ENCODE measurements around the gene GMFB.

Gene GMFB

DNA sequence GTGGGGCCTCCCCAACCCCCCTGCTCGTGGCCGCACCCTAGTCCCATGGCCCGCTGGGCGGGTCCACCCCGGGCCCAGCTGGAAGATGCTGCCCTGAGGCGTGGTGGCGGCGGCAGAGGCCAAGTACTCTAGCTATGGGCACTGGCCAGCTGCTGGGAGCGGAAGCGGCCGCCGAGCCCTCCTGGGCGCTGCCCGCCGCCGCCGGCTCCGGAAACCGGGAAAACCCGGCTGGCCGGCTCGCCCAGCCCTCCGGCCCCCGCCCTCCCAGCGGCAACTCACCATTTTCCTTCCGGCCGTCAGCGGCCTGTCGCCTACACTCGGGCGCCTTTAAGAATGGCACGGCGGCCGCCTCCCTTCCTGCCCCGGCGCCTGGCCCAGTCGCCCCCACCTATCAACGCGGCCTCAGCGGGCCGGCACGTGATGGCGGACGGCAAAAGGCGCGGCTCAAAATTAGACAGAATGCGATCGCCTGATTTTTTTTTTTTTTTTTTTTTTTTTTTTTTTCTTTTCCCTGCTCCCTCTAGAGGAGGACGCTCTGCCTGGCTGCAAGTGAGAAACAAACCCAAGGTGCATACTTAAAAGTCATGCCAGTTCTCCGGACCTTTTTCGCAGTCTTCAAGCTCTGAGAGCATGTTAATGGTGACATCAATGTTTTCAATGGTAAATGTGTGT lies at the start of gene GMFB:
GMFB (minus strand) TSS at position 335 of the 672 bp plus-strand sequence; CDS start at position 282, 53 bp downstream.
- peak; percentile 85 for DNase-seq (ENCODE audit: low read depth)

GRCh38 chr14:54538055-54538454 lies 49.3 kb upstream of the GMFB start:
- DNase-seq (ENCODE audit: low read depth): no peak

- no peak for DNase-seq (ENCODE audit: low read depth)
Observed at GRCh38 chr14:54537651-54538050, 48.9 kb upstream of the GMFB start.

GRCh38 chr14:54535646-54536045 lies 46.9 kb upstream of the GMFB start:
- DNase-seq (ENCODE audit: low read depth): no peak

- no peak for DNase-seq (ENCODE audit: low read depth)
Observed at GRCh38 chr14:54535126-54535525, 46.3 kb upstream of the GMFB start.

- no peak for DNase-seq (ENCODE audit: low read depth)
Observed at GRCh38 chr14:54533100-54533499, 44.3 kb upstream of the GMFB start.

- DNase-seq (ENCODE audit: low read depth): no peak
Observed at GRCh38 chr14:54532111-54533012, 43.6 kb upstream of the GMFB start.

GRCh38 chr14:54529811-54530210 lies 41.0 kb upstream of the GMFB start:
- DNase-seq (ENCODE audit: low read depth): no peak

GRCh38 chr14:54528973-54529372 lies 40.2 kb upstream of the GMFB start:
- no peak for DNase-seq (ENCODE audit: low read depth)

DNA sequence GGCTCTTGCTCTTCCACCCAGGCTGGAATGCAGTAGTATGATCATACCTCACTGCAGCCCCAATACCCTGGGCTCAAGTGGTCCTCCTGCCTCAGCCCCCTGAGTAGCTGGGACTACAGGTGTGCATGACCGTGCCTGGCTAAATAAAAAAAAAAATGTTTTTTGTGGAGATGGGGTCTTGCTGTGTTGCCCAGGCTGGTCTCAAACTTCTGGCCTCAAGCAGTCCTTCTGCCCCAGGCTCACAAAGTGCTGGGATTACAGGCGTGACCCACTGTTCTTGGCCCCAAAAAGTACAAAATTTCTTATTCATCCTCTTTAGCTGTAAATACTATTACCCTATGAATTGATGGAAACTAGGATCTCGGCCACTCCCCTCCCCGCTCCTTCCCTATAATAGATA lies 35.6 kb upstream of the GMFB start:
- no peak for DNase-seq (ENCODE audit: low read depth)

GRCh38 chr14:54516709-54517108 lies 27.9 kb upstream of the GMFB start:
- DNase-seq (ENCODE audit: low read depth): no peak

- no peak for DNase-seq (ENCODE audit: low read depth)
Observed at GRCh38 chr14:54515670-54516069, 26.9 kb upstream of the GMFB start.

- DNase-seq (ENCODE audit: low read depth): no peak
Observed at GRCh38 chr14:54512393-54512792, 23.6 kb upstream of the GMFB start.

DNA sequence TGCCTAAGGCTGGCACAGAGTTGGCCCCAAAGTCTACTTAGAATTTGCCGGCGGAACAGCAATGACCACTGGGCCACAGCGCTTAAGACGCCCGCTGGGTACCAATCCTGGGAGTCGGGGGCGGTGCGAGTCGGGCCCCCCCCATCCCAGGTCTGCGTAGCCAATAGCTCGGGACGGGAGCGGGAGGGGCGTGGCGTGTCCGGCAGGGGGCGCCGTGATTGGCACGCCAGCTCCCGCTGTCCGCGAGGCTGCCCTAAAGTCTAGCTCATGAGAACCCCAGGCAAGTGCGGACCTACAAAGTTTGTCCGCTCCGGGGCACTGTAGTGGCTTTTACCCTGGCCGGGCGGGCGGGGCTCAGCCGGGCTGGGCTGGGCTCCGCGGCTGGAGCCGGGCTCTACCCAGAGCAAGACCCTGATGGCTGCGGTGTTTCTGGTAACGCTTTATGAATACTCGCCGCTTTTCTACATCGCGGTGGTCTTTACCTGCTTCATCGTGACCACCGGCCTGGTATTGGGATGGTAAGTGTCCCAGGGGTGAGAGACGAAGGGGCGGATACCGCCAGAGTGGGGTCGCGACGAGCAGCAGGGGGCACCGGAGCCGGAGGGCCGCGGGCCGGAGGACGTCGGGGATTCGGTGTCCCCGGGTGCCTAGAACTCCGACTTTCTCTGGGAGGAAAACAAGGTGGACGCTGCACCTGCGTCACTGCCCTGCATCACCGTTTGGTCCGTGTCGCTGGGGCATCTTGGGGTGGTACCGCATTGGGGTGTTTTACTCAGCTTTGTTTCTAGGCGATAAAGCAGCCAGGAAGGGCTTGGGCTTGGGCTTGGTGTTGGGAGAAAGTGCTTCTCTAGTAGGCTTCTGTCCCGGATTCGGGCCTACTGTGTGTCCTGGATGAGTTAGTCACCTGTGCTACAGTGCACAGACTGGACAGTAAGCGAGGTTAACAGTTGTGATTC lies 21.0 kb upstream of the GMFB start, which contains the start of gene CGRRF1:
CGRRF1 (plus strand) TSS at position 361 of the 956 bp plus-strand sequence; CDS start at position 415, 54 bp downstream.
- peak; percentile 93 for DNase-seq (ENCODE audit: low read depth)

DNA sequence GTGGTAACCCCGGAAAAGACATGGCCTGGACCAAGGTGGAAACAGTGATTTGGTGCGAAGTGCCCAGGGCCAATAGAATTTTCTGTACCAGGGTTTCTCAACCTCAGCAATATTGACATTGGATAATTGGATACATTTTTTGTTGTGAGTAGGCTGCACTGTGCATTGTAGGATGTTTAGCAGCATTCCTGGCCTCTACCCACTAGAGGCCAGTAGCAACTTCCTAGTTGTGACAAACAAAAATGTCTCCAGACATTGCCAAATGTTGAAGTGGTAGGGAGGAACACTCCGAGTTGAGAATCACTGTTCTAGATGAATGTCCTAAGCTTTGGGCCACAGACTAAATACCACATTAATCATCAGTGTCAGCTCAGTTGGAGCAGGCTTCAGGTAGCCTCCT lies 14.7 kb upstream of the GMFB start:
- DNase-seq (ENCODE audit: low read depth): no peak

- no peak for DNase-seq (ENCODE audit: low read depth)
Observed at GRCh38 chr14:54502602-54503001, 13.8 kb upstream of the GMFB start.

DNA sequence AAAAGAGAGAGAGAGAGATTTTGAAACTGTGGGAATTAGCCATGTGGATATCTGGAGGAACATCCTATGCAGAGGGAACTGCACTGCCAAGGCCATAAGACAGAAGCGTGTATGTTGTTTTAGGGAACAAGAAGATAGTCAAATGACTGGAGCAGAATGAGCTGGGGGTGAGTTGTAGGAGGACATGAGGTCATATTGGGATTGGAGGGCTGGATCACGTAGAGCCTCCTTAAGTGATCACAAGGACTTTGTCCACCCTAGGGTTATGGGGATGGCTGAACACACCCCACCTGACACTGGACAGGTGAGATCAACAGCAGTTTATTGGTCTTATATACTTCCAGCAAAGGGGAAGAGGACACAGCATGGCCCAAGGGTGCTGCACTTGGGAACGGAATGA lies 12.7 kb upstream of the GMFB start:
- no peak for DNase-seq (ENCODE audit: low read depth)

GRCh38 chr14:54500744-54501143 lies 12.0 kb upstream of the GMFB start:
- DNase-seq (ENCODE audit: low read depth): no peak

DNA sequence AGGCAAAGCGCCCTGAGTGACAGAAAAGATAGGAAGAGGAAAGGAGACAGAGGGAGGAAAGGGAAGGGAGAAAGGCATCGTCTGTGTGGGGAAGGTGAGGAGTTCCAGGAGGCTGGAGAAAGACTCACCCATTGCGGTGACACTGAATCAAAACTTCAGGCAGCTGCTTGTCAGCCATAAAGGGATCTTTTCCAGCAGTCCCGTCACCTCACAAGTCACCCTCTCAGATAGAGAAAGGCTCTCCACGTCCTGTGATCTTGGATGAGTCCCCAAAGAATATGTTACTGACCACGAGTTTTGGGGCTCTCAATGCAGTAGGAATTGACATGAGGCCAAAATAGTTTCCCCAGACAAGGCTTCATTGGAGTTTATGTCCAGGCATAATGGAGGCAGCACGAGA lies 9.8 kb upstream of the GMFB start:
- no peak for DNase-seq (ENCODE audit: low read depth)

DNA sequence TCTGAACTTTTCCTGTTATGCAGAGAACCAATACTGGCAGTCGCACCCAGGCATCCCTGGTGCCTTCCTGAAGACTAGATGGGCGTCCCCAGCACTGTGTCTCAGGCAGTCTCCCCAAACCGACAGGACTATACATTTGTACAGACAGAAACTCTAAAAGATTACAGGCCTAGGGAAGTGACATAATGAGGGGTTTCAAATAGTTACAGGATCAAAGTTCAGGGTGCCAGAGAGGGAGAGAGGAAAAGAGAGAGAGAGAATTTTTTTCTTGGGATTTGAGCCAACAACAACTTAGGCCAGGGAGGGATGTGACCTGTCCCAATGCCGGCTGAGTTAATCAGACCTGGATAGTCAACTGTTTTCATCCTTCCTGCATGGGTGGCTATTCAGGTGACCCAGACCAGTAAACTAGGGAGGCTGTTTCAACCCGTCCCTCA lies 9.3 kb upstream of the GMFB start:
- no peak for DNase-seq (ENCODE audit: low read depth)

DNA sequence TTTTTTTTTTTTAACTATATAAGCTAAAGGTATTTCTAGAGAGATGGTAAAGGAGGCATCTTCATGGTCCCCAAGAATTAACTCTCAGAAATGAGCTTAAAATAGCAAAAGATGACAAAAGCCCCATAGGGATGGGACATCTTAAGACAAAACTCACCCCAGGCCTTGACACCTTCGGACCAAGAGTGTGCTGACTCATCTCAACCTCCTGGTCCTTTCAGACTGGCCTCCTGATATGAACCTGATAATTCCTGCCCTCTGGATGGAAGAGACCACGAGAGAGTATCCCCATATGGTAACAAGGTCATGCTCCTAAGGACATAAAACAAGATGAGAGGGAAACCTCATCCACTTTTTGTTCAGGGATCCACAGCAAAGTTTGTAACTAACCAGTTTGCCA lies 8.4 kb upstream of the GMFB start:
- DNase-seq (ENCODE audit: low read depth): no peak

DNA sequence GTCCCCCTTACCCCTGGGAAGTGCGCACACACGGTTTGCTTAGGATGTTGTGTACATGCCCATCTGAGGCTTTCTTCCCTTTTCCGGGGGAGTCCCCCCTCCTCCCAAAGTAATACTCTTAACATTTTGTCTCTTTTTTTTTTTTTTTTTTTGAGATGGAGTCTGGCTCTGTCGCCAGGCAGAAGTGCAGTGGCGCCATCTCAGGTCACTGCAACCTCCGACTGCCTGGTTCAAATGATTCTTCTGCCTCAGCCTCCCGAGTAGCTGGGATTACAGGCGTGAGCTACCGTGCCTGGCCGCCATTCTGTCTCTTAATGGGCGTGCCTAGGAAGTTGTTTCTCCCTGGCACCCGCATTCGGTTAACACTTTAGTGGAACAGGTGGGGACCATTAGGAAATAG lies 4.5 kb upstream of the GMFB start:
- DNase-seq (ENCODE audit: low read depth): no peak

All from T-helper 22 cell (primary cell).